HL-60 (cell line): ENCODE results near the gene RASAL2.

Experiments
- DNase-seq, 2 experiments: peaks; one replicate each; pipeline ENCODE4 v3.0.0-alpha.2; 2010 to 2020; ENCODE audit warnings: low read depth in 1 of 2, low spot score in 1 of 2
- H3K27ac ChIP-seq: fragments of 250-450 bp; sonication (Bioruptor Pico); replicated peaks from 2 replicates; pipeline ENCODE4 v1.5.1; 2020; ENCODE audit warnings: mild to moderate bottlenecking, moderate library complexity
- H3K27me3 ChIP-seq: fragments of 250-450 bp; sonication (Bioruptor Pico); 2 replicates; pipeline ENCODE4 v1.5.1; 2021; ENCODE audit warnings: mild to moderate bottlenecking, moderate library complexity; ENCODE audit not compliant: insufficient read depth, poor library complexity, severe bottlenecking
- H3K4me3 ChIP-seq: replicated peaks from 2 replicates; pipeline ENCODE4 v1.5.1; 2011; ENCODE audit warnings: mild to moderate bottlenecking, control low read depth, low read length; ENCODE audit not compliant: insufficient read depth
- GABPA ChIP-seq: IDR thresholded peaks from 2 replicates; pipeline ENCODE4 v1.6.1; 2012; ENCODE audit warnings: low read depth
- POLR2AphosphoS5 ChIP-seq: IDR thresholded peaks from 2 replicates; pipeline ENCODE4 v1.6.1; 2012; ENCODE audit warnings: low read depth
- SPI1 ChIP-seq: IDR thresholded peaks from 2 replicates; pipeline ENCODE4 v1.6.1; 2012; ENCODE audit warnings: low read depth, mild to moderate bottlenecking, borderline replicate concordance
- TF ChIP-seq, protein P1 (sequence below): IDR thresholded peaks from 2 replicates; pipeline ENCODE4 v1.6.1; 2012; ENCODE audit warnings: low read depth; ENCODE audit not compliant: insufficient replicate concordance
- TF ChIP-seq, protein P2 (sequence below): IDR thresholded peaks from one replicate; pipeline ENCODE4 v1.5.1; 2011; ENCODE audit warnings: low read length, control low read depth, inconsistent platforms; ENCODE audit not compliant: insufficient read depth

Gene RASAL2

DNA sequence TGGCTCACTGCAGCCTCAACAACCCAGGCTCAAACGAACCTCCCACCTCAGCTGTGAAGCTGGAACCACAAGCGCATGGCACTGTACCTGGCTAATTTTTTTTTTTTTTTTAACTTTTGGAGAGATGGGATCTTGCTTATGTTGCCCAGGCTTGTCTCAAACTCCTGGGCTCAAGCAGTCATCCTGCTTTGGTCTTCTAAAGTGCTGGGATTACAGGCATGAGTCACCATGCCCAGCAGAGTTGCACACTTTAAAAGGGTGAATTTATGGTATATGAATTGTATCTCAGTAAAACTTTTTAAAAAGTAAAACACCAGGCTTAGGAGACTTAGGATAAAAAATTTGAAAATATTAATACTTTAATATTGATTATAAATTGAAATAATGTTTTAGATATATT is 303.8 kb downstream of the RASAL2 start:
- TF ChIP-seq, protein P1, sequence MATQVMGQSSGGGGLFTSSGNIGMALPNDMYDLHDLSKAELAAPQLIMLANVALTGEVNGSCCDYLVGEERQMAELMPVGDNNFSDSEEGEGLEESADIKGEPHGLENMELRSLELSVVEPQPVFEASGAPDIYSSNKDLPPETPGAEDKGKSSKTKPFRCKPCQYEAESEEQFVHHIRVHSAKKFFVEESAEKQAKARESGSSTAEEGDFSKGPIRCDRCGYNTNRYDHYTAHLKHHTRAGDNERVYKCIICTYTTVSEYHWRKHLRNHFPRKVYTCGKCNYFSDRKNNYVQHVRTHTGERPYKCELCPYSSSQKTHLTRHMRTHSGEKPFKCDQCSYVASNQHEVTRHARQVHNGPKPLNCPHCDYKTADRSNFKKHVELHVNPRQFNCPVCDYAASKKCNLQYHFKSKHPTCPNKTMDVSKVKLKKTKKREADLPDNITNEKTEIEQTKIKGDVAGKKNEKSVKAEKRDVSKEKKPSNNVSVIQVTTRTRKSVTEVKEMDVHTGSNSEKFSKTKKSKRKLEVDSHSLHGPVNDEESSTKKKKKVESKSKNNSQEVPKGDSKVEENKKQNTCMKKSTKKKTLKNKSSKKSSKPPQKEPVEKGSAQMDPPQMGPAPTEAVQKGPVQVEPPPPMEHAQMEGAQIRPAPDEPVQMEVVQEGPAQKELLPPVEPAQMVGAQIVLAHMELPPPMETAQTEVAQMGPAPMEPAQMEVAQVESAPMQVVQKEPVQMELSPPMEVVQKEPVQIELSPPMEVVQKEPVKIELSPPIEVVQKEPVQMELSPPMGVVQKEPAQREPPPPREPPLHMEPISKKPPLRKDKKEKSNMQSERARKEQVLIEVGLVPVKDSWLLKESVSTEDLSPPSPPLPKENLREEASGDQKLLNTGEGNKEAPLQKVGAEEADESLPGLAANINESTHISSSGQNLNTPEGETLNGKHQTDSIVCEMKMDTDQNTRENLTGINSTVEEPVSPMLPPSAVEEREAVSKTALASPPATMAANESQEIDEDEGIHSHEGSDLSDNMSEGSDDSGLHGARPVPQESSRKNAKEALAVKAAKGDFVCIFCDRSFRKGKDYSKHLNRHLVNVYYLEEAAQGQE: no peak
- TF ChIP-seq, protein P2, sequence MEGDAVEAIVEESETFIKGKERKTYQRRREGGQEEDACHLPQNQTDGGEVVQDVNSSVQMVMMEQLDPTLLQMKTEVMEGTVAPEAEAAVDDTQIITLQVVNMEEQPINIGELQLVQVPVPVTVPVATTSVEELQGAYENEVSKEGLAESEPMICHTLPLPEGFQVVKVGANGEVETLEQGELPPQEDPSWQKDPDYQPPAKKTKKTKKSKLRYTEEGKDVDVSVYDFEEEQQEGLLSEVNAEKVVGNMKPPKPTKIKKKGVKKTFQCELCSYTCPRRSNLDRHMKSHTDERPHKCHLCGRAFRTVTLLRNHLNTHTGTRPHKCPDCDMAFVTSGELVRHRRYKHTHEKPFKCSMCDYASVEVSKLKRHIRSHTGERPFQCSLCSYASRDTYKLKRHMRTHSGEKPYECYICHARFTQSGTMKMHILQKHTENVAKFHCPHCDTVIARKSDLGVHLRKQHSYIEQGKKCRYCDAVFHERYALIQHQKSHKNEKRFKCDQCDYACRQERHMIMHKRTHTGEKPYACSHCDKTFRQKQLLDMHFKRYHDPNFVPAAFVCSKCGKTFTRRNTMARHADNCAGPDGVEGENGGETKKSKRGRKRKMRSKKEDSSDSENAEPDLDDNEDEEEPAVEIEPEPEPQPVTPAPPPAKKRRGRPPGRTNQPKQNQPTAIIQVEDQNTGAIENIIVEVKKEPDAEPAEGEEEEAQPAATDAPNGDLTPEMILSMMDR: no peak
- TF ChIP-seq GABPA (no peak), POLR2AphosphoS5 (no peak), SPI1 (no peak)
- Histone ChIP-seq H3K27me3 (no peaks in the 10 kb centered on the region), H3K4me3 (no peak overlapping the region), H3K27ac (no peak overlapping the region)
- DNase-seq: no peak

DNA sequence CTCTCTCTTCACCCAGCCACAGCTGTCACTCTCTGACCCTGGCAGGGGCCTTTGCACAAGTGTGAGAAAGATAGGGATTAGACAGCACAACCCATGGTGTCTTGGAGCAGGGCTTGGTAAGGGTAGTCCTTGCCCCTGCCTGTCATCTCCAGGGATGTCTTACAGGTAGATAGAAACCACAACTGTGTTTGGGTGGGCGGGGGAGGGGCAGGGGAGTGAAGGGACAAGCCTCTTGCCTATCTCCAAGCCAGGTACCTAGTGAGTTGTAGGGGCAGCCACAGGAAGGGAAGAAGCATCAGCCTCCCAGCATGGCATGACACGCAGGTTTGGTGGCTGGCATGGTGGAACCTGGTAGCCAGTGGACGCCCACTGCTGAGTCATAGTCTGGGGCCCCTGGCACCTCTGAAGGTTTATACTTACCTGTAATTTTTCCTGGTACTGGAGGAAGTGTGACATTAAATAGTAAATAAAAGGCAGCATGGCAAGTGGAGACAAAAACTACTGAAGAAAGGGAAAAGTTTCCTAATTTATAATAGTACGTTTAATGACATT is 305.3 kb downstream of the RASAL2 start:
- TF ChIP-seq GABPA (no peak), SPI1 (no peak), POLR2AphosphoS5 (no peak)
- TF ChIP-seq, protein P1: no peak
- TF ChIP-seq, protein P2: no peak
- Histone ChIP-seq H3K4me3 (no peak overlapping the region), H3K27me3 (no peaks in the 10 kb centered on the region), H3K27ac (no peak overlapping the region)
- DNase-seq: no peak

DNA sequence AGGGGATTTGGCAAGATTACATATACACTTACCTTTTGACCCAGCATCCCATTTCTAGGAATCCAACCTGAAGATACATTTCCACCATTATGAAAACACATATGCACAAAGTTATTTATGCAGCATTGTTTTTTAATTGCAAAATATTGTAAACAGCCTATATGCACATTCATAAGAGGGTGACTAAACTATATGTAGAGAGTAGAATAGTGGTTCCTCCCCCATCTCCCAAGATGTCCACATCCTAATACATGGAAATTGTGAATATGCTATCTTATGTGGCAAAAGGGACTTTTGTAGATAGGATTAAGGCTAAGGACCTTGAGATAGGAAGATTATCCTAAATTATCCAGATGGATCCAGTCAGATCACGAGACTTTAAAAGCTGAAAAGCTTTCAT is 311.2 kb downstream of the RASAL2 start:
- H3K4me3 ChIP-seq: no peak overlapping the region
- no peak for TF ChIP-seq SPI1
- TF ChIP-seq GABPA: no peak
- TF ChIP-seq, protein P1: no peak
- no peak for TF ChIP-seq POLR2AphosphoS5
- TF ChIP-seq, protein P2: no peak
- no peaks in the 10 kb centered on the region for H3K27me3 ChIP-seq
- no peak overlapping the region for H3K27ac ChIP-seq
- DNase-seq: no peak
